ENCODE measurements around the gene KRT6C. TPM values are rescaled to one million over a fixed set of nuclear protein-coding genes. Genes with fewer than 3 reads are reported as not detected.

KRT6C gene
- total and polyA plus RNA-seq, 2 experiments from 2014 or later, result not detected

DNA sequence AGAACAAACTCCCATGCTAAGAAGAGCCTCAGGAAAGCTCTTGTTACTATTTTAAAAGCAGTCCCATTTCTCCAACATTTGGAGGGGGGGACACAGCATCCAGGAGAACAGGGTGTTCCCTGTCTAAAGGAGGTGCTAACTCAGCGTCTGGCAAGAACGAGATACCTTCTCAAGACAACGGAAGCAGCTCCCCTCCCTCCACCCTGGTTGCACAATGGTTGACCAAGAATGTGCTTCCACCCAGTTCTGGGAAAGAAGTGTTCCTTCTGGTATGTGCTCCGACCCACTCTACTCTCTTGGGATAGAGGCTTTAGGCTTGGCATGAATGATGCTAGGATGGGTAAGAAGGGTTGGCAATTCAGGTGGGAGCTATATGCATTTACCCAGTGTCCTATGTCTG is 20.9 kb upstream of the KRT6C start:
- H3K4me3 ChIP-seq, result no peak overlapping the region
- no peaks in the 10 kb centered on the region for H3K36me3 ChIP-seq (ENCODE audit: insufficient read depth)
- no peaks in the 10 kb centered on the region for H3K27me3 ChIP-seq (ENCODE audit: insufficient read depth)
- peak overlapping the region; percentile 83; the same call in 1 of the 2 replicates for H2AFZ ChIP-seq
- Mint-ChIP-seq H3K27me3 (ENCODE audit: insufficient read depth, low read depth, poor library complexity) (peaks cover 14% of the 10 kb centered on the region), H3K36me3 (ENCODE audit: low read depth) (peaks cover 3% of the 10 kb centered on the region; the same call in 1 of the 3 replicates), H3K27ac (no peak overlapping the region), H3K4me3 (no peak overlapping the region), H3K4me1 (peaks cover 26% of the 10 kb centered on the region), H3K9me3 (peaks cover 11% of the 10 kb centered on the region; the same call in 2 of the 3 replicates)
- H3K9me2 ChIP-seq (ENCODE audit: insufficient read depth), result no peaks in the 10 kb centered on the region
- TF ChIP-seq, protein P1, sequence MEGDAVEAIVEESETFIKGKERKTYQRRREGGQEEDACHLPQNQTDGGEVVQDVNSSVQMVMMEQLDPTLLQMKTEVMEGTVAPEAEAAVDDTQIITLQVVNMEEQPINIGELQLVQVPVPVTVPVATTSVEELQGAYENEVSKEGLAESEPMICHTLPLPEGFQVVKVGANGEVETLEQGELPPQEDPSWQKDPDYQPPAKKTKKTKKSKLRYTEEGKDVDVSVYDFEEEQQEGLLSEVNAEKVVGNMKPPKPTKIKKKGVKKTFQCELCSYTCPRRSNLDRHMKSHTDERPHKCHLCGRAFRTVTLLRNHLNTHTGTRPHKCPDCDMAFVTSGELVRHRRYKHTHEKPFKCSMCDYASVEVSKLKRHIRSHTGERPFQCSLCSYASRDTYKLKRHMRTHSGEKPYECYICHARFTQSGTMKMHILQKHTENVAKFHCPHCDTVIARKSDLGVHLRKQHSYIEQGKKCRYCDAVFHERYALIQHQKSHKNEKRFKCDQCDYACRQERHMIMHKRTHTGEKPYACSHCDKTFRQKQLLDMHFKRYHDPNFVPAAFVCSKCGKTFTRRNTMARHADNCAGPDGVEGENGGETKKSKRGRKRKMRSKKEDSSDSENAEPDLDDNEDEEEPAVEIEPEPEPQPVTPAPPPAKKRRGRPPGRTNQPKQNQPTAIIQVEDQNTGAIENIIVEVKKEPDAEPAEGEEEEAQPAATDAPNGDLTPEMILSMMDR (conservative IDR thresholded peaks at IDR 0.05; ENCODE audit: low read depth in 2 of 2), result no peak
- no peak for TF ChIP-seq JUNB (IDR thresholded peaks at IDR 0.05; ENCODE audit: unreplicated experiment)
- no peak for TF ChIP-seq ZNF331 (CRISPR knock-in tag; IDR thresholded peaks at IDR 0.05; ENCODE audit: low read depth)
- TF ChIP-seq, protein P2, sequence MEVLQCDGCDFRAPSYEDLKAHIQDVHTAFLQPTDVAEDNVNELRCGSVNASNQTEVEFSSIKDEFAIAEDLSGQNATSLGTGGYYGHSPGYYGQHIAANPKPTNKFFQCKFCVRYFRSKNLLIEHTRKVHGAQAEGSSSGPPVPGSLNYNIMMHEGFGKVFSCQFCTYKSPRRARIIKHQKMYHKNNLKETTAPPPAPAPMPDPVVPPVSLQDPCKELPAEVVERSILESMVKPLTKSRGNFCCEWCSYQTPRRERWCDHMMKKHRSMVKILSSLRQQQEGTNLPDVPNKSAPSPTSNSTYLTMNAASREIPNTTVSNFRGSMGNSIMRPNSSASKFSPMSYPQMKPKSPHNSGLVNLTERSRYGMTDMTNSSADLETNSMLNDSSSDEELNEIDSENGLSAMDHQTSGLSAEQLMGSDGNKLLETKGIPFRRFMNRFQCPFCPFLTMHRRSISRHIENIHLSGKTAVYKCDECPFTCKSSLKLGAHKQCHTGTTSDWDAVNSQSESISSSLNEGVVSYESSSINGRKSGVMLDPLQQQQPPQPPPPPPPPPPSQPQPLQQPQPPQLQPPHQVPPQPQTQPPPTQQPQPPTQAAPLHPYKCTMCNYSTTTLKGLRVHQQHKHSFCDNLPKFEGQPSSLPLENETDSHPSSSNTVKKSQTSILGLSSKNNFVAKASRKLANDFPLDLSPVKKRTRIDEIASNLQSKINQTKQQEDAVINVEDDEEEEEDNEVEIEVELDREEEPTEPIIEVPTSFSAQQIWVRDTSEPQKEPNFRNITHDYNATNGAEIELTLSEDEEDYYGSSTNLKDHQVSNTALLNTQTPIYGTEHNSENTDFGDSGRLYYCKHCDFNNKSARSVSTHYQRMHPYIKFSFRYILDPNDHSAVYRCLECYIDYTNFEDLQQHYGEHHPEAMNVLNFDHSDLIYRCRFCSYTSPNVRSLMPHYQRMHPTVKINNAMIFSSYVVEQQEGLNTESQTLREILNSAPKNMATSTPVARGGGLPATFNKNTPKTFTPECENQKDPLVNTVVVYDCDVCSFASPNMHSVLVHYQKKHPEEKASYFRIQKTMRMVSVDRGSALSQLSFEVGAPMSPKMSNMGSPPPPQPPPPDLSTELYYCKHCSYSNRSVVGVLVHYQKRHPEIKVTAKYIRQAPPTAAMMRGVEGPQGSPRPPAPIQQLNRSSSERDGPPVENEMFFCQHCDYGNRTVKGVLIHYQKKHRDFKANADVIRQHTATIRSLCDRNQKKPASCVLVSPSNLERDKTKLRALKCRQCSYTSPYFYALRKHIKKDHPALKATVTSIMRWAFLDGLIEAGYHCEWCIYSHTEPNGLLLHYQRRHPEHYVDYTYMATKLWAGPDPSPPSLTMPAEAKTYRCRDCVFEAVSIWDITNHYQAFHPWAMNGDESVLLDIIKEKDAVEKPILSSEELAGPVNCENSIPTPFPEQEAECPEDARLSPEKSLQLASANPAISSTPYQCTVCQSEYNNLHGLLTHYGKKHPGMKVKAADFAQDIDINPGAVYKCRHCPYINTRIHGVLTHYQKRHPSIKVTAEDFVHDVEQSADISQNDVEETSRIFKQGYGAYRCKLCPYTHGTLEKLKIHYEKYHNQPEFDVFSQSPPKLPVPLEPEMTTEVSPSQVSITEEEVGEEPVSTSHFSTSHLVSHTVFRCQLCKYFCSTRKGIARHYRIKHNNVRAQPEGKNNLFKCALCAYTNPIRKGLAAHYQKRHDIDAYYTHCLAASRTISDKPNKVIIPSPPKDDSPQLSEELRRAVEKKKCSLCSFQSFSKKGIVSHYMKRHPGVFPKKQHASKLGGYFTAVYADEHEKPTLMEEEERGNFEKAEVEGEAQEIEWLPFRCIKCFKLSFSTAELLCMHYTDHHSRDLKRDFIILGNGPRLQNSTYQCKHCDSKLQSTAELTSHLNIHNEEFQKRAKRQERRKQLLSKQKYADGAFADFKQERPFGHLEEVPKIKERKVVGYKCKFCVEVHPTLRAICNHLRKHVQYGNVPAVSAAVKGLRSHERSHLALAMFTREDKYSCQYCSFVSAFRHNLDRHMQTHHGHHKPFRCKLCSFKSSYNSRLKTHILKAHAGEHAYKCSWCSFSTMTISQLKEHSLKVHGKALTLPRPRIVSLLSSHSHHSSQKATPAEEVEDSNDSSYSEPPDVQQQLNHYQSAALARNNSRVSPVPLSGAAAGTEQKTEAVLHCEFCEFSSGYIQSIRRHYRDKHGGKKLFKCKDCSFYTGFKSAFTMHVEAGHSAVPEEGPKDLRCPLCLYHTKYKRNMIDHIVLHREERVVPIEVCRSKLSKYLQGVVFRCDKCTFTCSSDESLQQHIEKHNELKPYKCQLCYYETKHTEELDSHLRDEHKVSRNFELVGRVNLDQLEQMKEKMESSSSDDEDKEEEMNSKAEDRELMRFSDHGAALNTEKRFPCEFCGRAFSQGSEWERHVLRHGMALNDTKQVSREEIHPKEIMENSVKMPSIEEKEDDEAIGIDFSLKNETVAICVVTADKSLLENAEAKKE (CRISPR knock-in tag; IDR thresholded peaks at IDR 0.05), result no peak
- TF ChIP-seq NANOG (IDR thresholded peaks at IDR 0.05; ENCODE audit: borderline replicate concordance), result no peak
- TF ChIP-seq CREB1 (CRISPR knock-in tag; IDR thresholded peaks at IDR 0.05; ENCODE audit: low read depth), result no peak
- no peak for TF ChIP-seq ZNF114 (CRISPR knock-in tag; IDR thresholded peaks at IDR 0.05)
- no peak for TF ChIP-seq POLR2AphosphoS5 (IDR thresholded peaks at IDR 0.05; ENCODE audit: low read depth)
- H3K79me2 ChIP-seq (replicated peaks; ENCODE audit: insufficient read depth), result no peaks in the 10 kb centered on the region
- H3K4me1 ChIP-seq (ENCODE audit: insufficient read depth), result peaks cover 19% of the 10 kb centered on the region
- H3F3A ChIP-seq (replicated peaks; ENCODE audit: low read depth), result no peaks in the 10 kb centered on the region
- ATAC-seq, result no peak
- DNase-seq (ENCODE audit: low spot score), result peak; percentile 16
- no peaks in the 10 kb centered on the region for H4K20me1 ChIP-seq (replicated peaks; ENCODE audit: insufficient read depth)
- H3K4me2 ChIP-seq, result no peak overlapping the region
- no peak overlapping the region for H3K27ac ChIP-seq (ENCODE audit: low read depth)

All from GM23338 (cell line).